GM20000 (cell line): ENCODE data around the gene UNC45A.

Experiments used
- DNase-seq: peaks from one replicate; pipeline ENCODE4 v3.0.0; 2012; ENCODE audit warnings: low spot score
- CTCF ChIP-seq: IDR thresholded peaks from 2 replicates; pipeline ENCODE4 v1.5.1; 2012; ENCODE audit warnings: mild to moderate bottlenecking, control low read depth; ENCODE audit errors: extremely low read depth, missing control alignments

The UNC45A gene

GRCh38 chr15:90994417-90995311 lies 59.6 kb downstream of the UNC45A start, which contains the start of gene PRC1:
TSS of gene PRC1 (minus strand) at chr15:90994535. CDS start at chr15:90994417, 118 bp downstream.
- DNase-seq = peak; percentile 99

GRCh38 chr15:90998737-90999136 lies 63.7 kb downstream of the UNC45A start:
- DNase-seq = no peak
- TF ChIP-seq CTCF = no peak

More at GRCh38 chr15:90994417-90995311, 59.6 kb downstream of the UNC45A start, which contains the start of gene PRC1:
- TF ChIP-seq CTCF = no peak

- no peak for DNase-seq
- TF ChIP-seq CTCF = no peak
Observed at GRCh38 chr15:91001209-91001608, 66.1 kb downstream of the UNC45A start.
